HEK293 (cell line): Measurements from ENCODE around the gene COX6A2.

Experiments used
- EGR2 ChIP-seq: fragments of 450-650 bp; formaldehyde crosslinking; IDR thresholded peaks from 2 replicates; pipeline ENCODE4 v1.5.1; 2016; ENCODE audit warnings: low read depth, missing biosample characterization, missing genetic modification characterization
- KLF1 ChIP-seq: fragments of 450-650 bp; formaldehyde crosslinking; IDR thresholded peaks from 2 replicates; pipeline ENCODE4 v1.5.1; 2016; ENCODE audit warnings: missing biosample characterization, missing genetic modification characterization
- SETDB1 ChIP-seq: IDR thresholded peaks from one replicate; pipeline ENCODE4 v1.6.1; 2017; ENCODE audit warnings: mild to moderate bottlenecking, low read length, moderate library complexity, mixed read lengths; ENCODE audit not compliant: insufficient read length
- SP3 ChIP-seq: fragments of 450-650 bp; formaldehyde crosslinking; IDR thresholded peaks from 2 replicates; pipeline ENCODE4 v1.5.1; 2016; ENCODE audit warnings: missing biosample characterization, missing genetic modification characterization
- YY1 ChIP-seq: fragments of 450-650 bp; formaldehyde crosslinking; IDR thresholded peaks from 2 replicates; pipeline ENCODE4 v1.5.1; 2018; ENCODE audit warnings: missing biosample characterization, missing genetic modification characterization
- ZBTB1 ChIP-seq: fragments of 450-650 bp; formaldehyde crosslinking; IDR thresholded peaks from 2 replicates; pipeline ENCODE4 v1.5.1; 2016; ENCODE audit warnings: missing biosample characterization, missing genetic modification characterization
- ZBTB48 ChIP-seq: fragments of 450-650 bp; formaldehyde crosslinking; IDR thresholded peaks from 2 replicates; pipeline ENCODE4 v1.5.1; 2016; ENCODE audit warnings: missing biosample characterization, missing genetic modification characterization
- ZNF121 ChIP-seq: fragments of 450-650 bp; formaldehyde crosslinking; IDR thresholded peaks from 2 replicates; pipeline ENCODE4 v1.5.1; 2016; ENCODE audit warnings: missing biosample characterization, missing genetic modification characterization
- ZNF274 ChIP-seq, 2 experiments: fragments of 200-500 bp in 1 of 2; fragments of 450-650 bp in 1 of 2; sonication (Bioruptor generic) in 1 of 2; formaldehyde crosslinking in 1 of 2; IDR thresholded peaks; 2 replicates each; pipeline versions ENCODE4 v1.5.1 to v1.6.1; 2014 to 2016; ENCODE audit warnings: borderline replicate concordance in 1 of 2, inconsistent platforms in 1 of 2, low read length in 1 of 2, missing biosample characterization in 1 of 2, missing genetic modification characterization in 1 of 2
- ZNF292 ChIP-seq: fragments of 450-650 bp; formaldehyde crosslinking; IDR thresholded peaks from 2 replicates; pipeline ENCODE4 v1.5.1; 2016; ENCODE audit warnings: low read depth, missing biosample characterization, missing genetic modification characterization, borderline replicate concordance
- ZNF341 ChIP-seq: fragments of 450-650 bp; formaldehyde crosslinking; IDR thresholded peaks from 2 replicates; pipeline ENCODE4; 2016; ENCODE audit warnings: low read depth, missing biosample characterization, missing genetic modification characterization
- ZNF394 ChIP-seq: fragments of 450-650 bp; formaldehyde crosslinking; IDR thresholded peaks from 2 replicates; pipeline ENCODE4 v1.5.1; 2016; ENCODE audit warnings: missing biosample characterization, missing genetic modification characterization, mild to moderate bottlenecking, moderate library complexity, borderline replicate concordance
- ZNF473 ChIP-seq: fragments of 450-650 bp; formaldehyde crosslinking; IDR thresholded peaks from 2 replicates; pipeline ENCODE4 v1.5.1; 2017; ENCODE audit warnings: missing biosample characterization, missing genetic modification characterization
- ZNF501 ChIP-seq: fragments of 450-650 bp; formaldehyde crosslinking; IDR thresholded peaks from 2 replicates; pipeline ENCODE4 v1.5.1; 2016; ENCODE audit warnings: missing biosample characterization, missing genetic modification characterization
- ZNF510 ChIP-seq: fragments of 450-650 bp; formaldehyde crosslinking; IDR thresholded peaks from 2 replicates; pipeline ENCODE4 v1.5.1; 2018; ENCODE audit warnings: mild to moderate bottlenecking, missing genetic modification characterization, missing biosample characterization; ENCODE audit not compliant: insufficient replicate concordance
- ZNF555 ChIP-seq: fragments of 450-650 bp; formaldehyde crosslinking; conservative IDR thresholded peaks from 2 replicates; pipeline ENCODE4 v1.5.1; 2017; ENCODE audit warnings: missing biosample characterization, mild to moderate bottlenecking, missing genetic modification characterization, inconsistent platforms
- ZNF561 ChIP-seq: fragments of 450-650 bp; IDR thresholded peaks from 2 replicates; pipeline ENCODE4 v1.5.1; 2018; ENCODE audit warnings: missing biosample characterization, missing genetic modification characterization, borderline replicate concordance
- ZNF610 ChIP-seq: fragments of 450-650 bp; formaldehyde crosslinking; IDR thresholded peaks from 2 replicates; pipeline ENCODE4 v1.5.1; 2016; ENCODE audit warnings: missing biosample characterization, missing genetic modification characterization, borderline replicate concordance
- ZNF701 ChIP-seq: fragments of 450-650 bp; formaldehyde crosslinking; IDR thresholded peaks from 2 replicates; pipeline ENCODE4 v1.5.1; 2016; ENCODE audit warnings: missing biosample characterization, missing genetic modification characterization
- ZSCAN23 ChIP-seq: fragments of 450-650 bp; formaldehyde crosslinking; IDR thresholded peaks from 2 replicates; pipeline ENCODE4 v1.5.1; 2016; ENCODE audit warnings: missing biosample characterization, missing genetic modification characterization
- TF ChIP-seq, protein P1 (sequence below): fragments of 450-650 bp; formaldehyde crosslinking; IDR thresholded peaks from 2 replicates; pipeline ENCODE4 v1.5.1; 2016; ENCODE audit warnings: missing biosample characterization, missing genetic modification characterization
- TF ChIP-seq, protein P2 (sequence below): fragments of 450-650 bp; formaldehyde crosslinking; IDR thresholded peaks from 2 replicates; pipeline ENCODE4 v1.5.1; 2016; ENCODE audit warnings: missing biosample characterization, missing genetic modification characterization, borderline replicate concordance
- TF ChIP-seq, protein P3 (sequence below): fragments of 450-650 bp; formaldehyde crosslinking; IDR thresholded peaks from 2 replicates; pipeline ENCODE4 v1.5.1; 2016; ENCODE audit warnings: missing biosample characterization, missing genetic modification characterization, borderline replicate concordance
- TF ChIP-seq, protein P4 (sequence below): fragments of 450-650 bp; formaldehyde crosslinking; IDR thresholded peaks from 2 replicates; pipeline ENCODE4 v1.5.1; 2016; ENCODE audit warnings: missing biosample characterization, missing genetic modification characterization, low read depth
- TF ChIP-seq, protein P5 (sequence below): fragments of 450-650 bp; formaldehyde crosslinking; IDR thresholded peaks from 2 replicates; pipeline ENCODE4 v1.5.1; 2017; ENCODE audit warnings: missing biosample characterization, missing genetic modification characterization

COX6A2 gene

DNA sequence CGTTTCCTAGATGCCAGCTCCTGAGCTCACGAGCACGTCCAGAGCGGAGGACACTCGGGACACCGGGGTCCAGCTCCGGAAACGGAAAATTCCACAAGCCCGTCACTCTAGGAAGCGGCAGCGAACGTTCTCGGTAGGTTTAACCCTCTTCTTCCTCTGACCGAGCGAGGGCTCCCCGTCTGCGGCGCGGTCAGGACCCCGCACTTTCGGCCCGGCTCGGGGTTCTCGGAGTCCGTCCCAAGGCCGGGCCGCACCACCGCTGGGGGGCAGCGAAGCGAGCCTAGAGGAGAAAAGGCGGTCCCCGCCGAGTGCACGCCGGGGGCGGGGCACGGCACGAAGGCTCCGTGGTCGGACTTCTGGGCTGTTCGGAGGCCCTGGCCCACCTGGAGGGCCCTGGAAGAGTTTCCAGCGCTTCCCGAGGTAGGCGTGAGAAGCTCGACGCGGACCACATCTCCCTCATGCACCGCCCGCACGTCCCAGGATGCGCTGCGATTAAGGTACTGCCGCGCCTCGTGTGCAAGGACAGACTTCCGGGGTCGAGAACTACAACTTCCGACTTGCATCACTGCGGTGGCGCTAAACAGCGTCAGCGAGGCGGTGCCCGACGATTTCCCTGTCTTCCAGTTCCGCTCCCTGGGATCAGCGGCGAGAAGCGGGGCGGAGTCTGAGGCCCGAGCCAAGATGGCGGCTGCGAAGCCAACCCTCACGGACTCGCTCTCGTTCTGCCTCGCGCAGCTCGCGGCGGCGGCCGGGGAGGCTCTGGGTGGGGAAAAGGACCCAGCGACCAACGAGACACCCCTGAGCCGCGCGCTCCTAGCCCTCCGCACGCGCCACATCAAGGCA is 30.9 kb upstream of the COX6A2 start, which contains the start of gene ARMC5 (continued):
- TF ChIP-seq, protein P1, sequence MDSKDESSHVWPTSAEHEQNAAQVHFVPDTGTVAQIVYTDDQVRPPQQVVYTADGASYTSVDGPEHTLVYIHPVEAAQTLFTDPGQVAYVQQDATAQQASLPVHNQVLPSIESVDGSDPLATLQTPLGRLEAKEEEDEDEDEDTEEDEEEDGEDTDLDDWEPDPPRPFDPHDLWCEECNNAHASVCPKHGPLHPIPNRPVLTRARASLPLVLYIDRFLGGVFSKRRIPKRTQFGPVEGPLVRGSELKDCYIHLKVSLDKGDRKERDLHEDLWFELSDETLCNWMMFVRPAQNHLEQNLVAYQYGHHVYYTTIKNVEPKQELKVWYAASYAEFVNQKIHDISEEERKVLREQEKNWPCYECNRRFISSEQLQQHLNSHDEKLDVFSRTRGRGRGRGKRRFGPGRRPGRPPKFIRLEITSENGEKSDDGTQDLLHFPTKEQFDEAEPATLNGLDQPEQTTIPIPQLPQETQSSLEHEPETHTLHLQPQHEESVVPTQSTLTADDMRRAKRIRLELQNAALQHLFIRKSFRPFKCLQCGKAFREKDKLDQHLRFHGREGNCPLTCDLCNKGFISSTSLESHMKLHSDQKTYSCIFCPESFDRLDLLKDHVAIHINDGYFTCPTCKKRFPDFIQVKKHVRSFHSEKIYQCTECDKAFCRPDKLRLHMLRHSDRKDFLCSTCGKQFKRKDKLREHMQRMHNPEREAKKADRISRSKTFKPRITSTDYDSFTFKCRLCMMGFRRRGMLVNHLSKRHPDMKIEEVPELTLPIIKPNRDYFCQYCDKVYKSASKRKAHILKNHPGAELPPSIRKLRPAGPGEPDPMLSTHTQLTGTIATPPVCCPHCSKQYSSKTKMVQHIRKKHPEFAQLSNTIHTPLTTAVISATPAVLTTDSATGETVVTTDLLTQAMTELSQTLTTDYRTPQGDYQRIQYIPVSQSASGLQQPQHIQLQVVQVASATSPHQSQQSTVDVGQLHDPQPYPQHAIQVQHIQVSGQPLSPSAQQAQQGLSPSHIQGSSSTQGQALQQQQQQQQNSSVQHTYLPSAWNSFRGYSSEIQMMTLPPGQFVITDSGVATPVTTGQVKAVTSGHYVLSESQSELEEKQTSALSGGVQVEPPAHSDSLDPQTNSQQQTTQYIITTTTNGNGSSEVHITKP (tag by site-specific recombination): peak; percentile 92
- TF ChIP-seq YY1 (tag by site-specific recombination) (peak; percentile 96), ZNF501 (tag by site-specific recombination) (peak; percentile 42; the same call in 1 of the 2 replicates), ZNF292 (no peak), ZBTB1 (no peak), ZNF610 (tag by site-specific recombination) (peak; percentile 87), ZNF701 (tag by site-specific recombination) (no peak), ZNF555 (tag by site-specific recombination) (no peak), EGR2 (tag by site-specific recombination) (peak; percentile 62), ZNF121 (no peak), SETDB1 (peak; percentile 32), ZBTB48 (peak; percentile 80; the same call in 1 of the 2 replicates), ZSCAN23 (tag by site-specific recombination) (no peak), ZNF274 (IDR thresholded peaks at IDR 0.05; ENCODE audit: low read length) (no peak), ZNF274 (tag by site-specific recombination; IDR thresholded peaks at IDR 0.05; ENCODE audit: borderline replicate concordance) (no peak), ZNF510 (tag by site-specific recombination) (no peak), ZNF473 (tag by site-specific recombination) (no peak), ZNF394 (tag by site-specific recombination) (peak; percentile 80; the same call in 1 of the 2 replicates), ZNF341 (peak; percentile 84), KLF1 (tag by site-specific recombination) (peak; percentile 80), SP3 (peak; percentile 97), ZNF561 (tag by site-specific recombination) (peak; percentile 39; the same call in 1 of the 2 replicates)
- TF ChIP-seq, protein P2, sequence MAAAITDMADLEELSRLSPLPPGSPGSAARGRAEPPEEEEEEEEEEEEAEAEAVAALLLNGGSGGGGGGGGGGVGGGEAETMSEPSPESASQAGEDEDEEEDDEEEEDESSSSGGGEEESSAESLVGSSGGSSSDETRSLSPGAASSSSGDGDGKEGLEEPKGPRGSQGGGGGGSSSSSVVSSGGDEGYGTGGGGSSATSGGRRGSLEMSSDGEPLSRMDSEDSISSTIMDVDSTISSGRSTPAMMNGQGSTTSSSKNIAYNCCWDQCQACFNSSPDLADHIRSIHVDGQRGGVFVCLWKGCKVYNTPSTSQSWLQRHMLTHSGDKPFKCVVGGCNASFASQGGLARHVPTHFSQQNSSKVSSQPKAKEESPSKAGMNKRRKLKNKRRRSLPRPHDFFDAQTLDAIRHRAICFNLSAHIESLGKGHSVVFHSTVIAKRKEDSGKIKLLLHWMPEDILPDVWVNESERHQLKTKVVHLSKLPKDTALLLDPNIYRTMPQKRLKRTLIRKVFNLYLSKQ (tag by site-specific recombination): no peak
- TF ChIP-seq, protein P3, sequence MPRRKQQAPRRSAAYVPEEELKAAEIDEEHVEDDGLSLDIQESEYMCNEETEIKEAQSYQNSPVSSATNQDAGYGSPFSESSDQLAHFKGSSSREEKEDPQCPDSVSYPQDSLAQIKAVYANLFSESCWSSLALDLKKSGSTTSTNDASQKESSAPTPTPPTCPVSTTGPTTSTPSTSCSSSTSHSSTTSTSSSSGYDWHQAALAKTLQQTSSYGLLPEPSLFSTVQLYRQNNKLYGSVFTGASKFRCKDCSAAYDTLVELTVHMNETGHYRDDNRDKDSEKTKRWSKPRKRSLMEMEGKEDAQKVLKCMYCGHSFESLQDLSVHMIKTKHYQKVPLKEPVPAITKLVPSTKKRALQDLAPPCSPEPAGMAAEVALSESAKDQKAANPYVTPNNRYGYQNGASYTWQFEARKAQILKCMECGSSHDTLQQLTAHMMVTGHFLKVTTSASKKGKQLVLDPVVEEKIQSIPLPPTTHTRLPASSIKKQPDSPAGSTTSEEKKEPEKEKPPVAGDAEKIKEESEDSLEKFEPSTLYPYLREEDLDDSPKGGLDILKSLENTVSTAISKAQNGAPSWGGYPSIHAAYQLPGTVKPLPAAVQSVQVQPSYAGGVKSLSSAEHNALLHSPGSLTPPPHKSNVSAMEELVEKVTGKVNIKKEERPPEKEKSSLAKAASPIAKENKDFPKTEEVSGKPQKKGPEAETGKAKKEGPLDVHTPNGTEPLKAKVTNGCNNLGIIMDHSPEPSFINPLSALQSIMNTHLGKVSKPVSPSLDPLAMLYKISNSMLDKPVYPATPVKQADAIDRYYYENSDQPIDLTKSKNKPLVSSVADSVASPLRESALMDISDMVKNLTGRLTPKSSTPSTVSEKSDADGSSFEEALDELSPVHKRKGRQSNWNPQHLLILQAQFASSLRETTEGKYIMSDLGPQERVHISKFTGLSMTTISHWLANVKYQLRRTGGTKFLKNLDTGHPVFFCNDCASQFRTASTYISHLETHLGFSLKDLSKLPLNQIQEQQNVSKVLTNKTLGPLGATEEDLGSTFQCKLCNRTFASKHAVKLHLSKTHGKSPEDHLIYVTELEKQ (tag by site-specific recombination): no peak
- TF ChIP-seq, protein P4, sequence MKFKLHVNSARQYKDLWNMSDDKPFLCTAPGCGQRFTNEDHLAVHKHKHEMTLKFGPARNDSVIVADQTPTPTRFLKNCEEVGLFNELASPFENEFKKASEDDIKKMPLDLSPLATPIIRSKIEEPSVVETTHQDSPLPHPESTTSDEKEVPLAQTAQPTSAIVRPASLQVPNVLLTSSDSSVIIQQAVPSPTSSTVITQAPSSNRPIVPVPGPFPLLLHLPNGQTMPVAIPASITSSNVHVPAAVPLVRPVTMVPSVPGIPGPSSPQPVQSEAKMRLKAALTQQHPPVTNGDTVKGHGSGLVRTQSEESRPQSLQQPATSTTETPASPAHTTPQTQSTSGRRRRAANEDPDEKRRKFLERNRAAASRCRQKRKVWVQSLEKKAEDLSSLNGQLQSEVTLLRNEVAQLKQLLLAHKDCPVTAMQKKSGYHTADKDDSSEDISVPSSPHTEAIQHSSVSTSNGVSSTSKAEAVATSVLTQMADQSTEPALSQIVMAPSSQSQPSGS (tag by site-specific recombination): no peak
- TF ChIP-seq, protein P5, sequence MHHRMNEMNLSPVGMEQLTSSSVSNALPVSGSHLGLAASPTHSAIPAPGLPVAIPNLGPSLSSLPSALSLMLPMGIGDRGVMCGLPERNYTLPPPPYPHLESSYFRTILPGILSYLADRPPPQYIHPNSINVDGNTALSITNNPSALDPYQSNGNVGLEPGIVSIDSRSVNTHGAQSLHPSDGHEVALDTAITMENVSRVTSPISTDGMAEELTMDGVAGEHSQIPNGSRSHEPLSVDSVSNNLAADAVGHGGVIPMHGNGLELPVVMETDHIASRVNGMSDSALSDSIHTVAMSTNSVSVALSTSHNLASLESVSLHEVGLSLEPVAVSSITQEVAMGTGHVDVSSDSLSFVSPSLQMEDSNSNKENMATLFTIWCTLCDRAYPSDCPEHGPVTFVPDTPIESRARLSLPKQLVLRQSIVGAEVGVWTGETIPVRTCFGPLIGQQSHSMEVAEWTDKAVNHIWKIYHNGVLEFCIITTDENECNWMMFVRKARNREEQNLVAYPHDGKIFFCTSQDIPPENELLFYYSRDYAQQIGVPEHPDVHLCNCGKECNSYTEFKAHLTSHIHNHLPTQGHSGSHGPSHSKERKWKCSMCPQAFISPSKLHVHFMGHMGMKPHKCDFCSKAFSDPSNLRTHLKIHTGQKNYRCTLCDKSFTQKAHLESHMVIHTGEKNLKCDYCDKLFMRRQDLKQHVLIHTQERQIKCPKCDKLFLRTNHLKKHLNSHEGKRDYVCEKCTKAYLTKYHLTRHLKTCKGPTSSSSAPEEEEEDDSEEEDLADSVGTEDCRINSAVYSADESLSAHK: no peak
